ENCODE results near the gene LUZP1. TPM values are rescaled to one million over a fixed set of nuclear protein-coding genes. Genes with fewer than 3 reads are reported as not detected.

LUZP1 gene
- total RNA-seq, 4 donors from 2014 or later, result 9.1 to 41.4 (median 27.3) TPM

- Histone ChIP-seq H3K4me1 (no peaks in the 10 kb centered on the region), H3K27ac (no peak overlapping the region), H3K4me3 (no peak overlapping the region), H3K27me3 (no peaks in the 10 kb centered on the region), H3K36me3 (no peaks in the 10 kb centered on the region), H3K9me3 (no peaks in the 10 kb centered on the region)
- no peak for DNase-seq
- intact Hi-C loops (cut with DNase I; ENCODE audit: low total_unique reads), result no loop called here
- no peak for TF ChIP-seq POLR2A (IDR thresholded peaks at IDR 0.05)
- no peak for TF ChIP-seq CTCF (IDR thresholded peaks at IDR 0.05)
Observed at GRCh38 chr1:23111600-23112535, 56.8 kb downstream of the LUZP1 start.

- no peak for TF ChIP-seq CTCF (IDR thresholded peaks at IDR 0.05)
- no peak for TF ChIP-seq POLR2A (IDR thresholded peaks at IDR 0.05)
- Histone ChIP-seq H3K27ac (no peak overlapping the region), H3K27me3 (no peaks in the 10 kb centered on the region), H3K4me1 (no peaks in the 10 kb centered on the region), H3K36me3 (no peaks in the 10 kb centered on the region), H3K4me3 (no peak overlapping the region), H3K9me3 (no peaks in the 10 kb centered on the region)
- no peak for DNase-seq
- intact Hi-C loops (cut with DNase I; ENCODE audit: low total_unique reads), result no loop called here
Observed at GRCh38 chr1:23110391-23110790, 58.3 kb downstream of the LUZP1 start.

- no peak overlapping the region for H3K4me3 ChIP-seq
- H3K27me3 ChIP-seq, result no peaks in the 10 kb centered on the region
- TF ChIP-seq POLR2A (IDR thresholded peaks at IDR 0.05), result no peak
- TF ChIP-seq CTCF (IDR thresholded peaks at IDR 0.05), result no peak
- DNase-seq, result no peak
- H3K4me1 ChIP-seq, result no peaks in the 10 kb centered on the region
- no peaks in the 10 kb centered on the region for H3K36me3 ChIP-seq
- H3K27ac ChIP-seq, result no peak overlapping the region
- intact Hi-C loops (cut with DNase I; ENCODE audit: low total_unique reads), result no loop called here
- H3K9me3 ChIP-seq, result no peaks in the 10 kb centered on the region
Observed at GRCh38 chr1:23108918-23109533, 59.6 kb downstream of the LUZP1 start.

GRCh38 chr1:23103001-23103889, 65.4 kb downstream of the LUZP1 start:
- peak overlapping the region; percentile 55 to 57 for H3K27ac ChIP-seq
- no peaks in the 10 kb centered on the region for H3K9me3 ChIP-seq
- intact Hi-C loops (cut with DNase I; ENCODE audit: low total_unique reads), result no loop called here
- no peak for DNase-seq
- H3K4me3 ChIP-seq, result no peak overlapping the region
- H3K27me3 ChIP-seq, result no peaks in the 10 kb centered on the region
- peaks cover 7 to 9% of the 10 kb centered on the region in 2 donors for H3K4me1 ChIP-seq
- TF ChIP-seq CTCF (IDR thresholded peaks at IDR 0.05), result no peak
- TF ChIP-seq POLR2A (IDR thresholded peaks at IDR 0.05), result no peak
- no peaks in the 10 kb centered on the region for H3K36me3 ChIP-seq
